H9 (cell line): Measurements from ENCODE around the gene DENND1A. TPM values are rescaled to one million over a fixed set of nuclear protein-coding genes. Genes with fewer than 3 reads are reported as not detected.

Experiments
- DNase-seq: peaks from one replicate; pipeline ENCODE4 v3.0.0-alpha.2; 2017
- H2AFZ ChIP-seq: one replicate; pipeline ENCODE4 v1.6.1; 2013; ENCODE audit warnings: mild to moderate bottlenecking, low read length, control low read depth, moderate library complexity
- H2AK5ac ChIP-seq: 2 replicates; pipeline ENCODE4 v1.6.1; 2013; ENCODE audit warnings: low read length, control low read depth, mixed read lengths; ENCODE audit not compliant: insufficient read length
- H2BK120ac ChIP-seq: one replicate; pipeline ENCODE4 v1.6.1; 2013; ENCODE audit warnings: low read depth, mild to moderate bottlenecking, low read length, control low read depth, inconsistent platforms; ENCODE audit not compliant: poor library complexity, severe bottlenecking
- H2BK12ac ChIP-seq: 2 replicates; pipeline ENCODE4 v1.6.1; 2013; ENCODE audit warnings: low read length, control low read depth, mixed read lengths, low read depth; ENCODE audit not compliant: insufficient read length
- H2BK15ac ChIP-seq: 2 replicates; pipeline ENCODE4 v1.6.1; 2013; ENCODE audit warnings: low read depth, low read length, control low read depth
- H2BK20ac ChIP-seq: one replicate; pipeline ENCODE4 v1.6.1; 2013; ENCODE audit warnings: low read depth, mild to moderate bottlenecking, low read length, control low read depth, inconsistent platforms; ENCODE audit not compliant: poor library complexity, severe bottlenecking
- H2BK5ac ChIP-seq: 2 replicates; pipeline ENCODE4 v1.6.1; 2013; ENCODE audit warnings: low read length, control low read depth, mixed read lengths; ENCODE audit not compliant: insufficient read length
- H3K14ac ChIP-seq: 2 replicates; pipeline ENCODE4 v1.6.1; 2013; ENCODE audit warnings: low read length, control low read depth; ENCODE audit not compliant: insufficient read depth
- H3K18ac ChIP-seq: 2 replicates; pipeline ENCODE4 v1.6.1; 2013; ENCODE audit warnings: low read depth, mild to moderate bottlenecking, mixed read lengths, low read length, control low read depth; ENCODE audit not compliant: insufficient read length
- H3K23ac ChIP-seq: 2 replicates; pipeline ENCODE4 v1.6.1; 2013; ENCODE audit warnings: low read length, control low read depth, mixed read lengths, low read depth; ENCODE audit not compliant: insufficient read length
- H3K23me2 ChIP-seq: 2 replicates; pipeline ENCODE4 v1.6.1; 2013; ENCODE audit warnings: low read depth, mild to moderate bottlenecking, mixed read lengths, low read length, control low read depth; ENCODE audit not compliant: insufficient read length, poor library complexity, severe bottlenecking
- H3K27ac ChIP-seq: 2 replicates; pipeline ENCODE4 v1.5.1; 2013; ENCODE audit warnings: low read length, control low read depth, mixed read lengths, low read depth; ENCODE audit not compliant: insufficient read length
- H3K27me3 ChIP-seq: 2 replicates; pipeline ENCODE4 v1.6.1; 2013; ENCODE audit warnings: low read length, control low read depth, inconsistent platforms; ENCODE audit not compliant: insufficient read depth
- H3K4ac ChIP-seq: 2 replicates; pipeline ENCODE4 v1.6.1; 2013; ENCODE audit warnings: low read depth, mild to moderate bottlenecking, control low read depth, inconsistent platforms, low read length, moderate library complexity
- H3K4me1 ChIP-seq: 2 replicates; pipeline ENCODE4 v1.6.1; 2013; ENCODE audit warnings: low read length, control low read depth, inconsistent platforms; ENCODE audit not compliant: insufficient read depth
- H3K4me2 ChIP-seq: 2 replicates; pipeline ENCODE4 v1.6.1; 2013; ENCODE audit warnings: low read length, control low read depth, mixed read lengths; ENCODE audit not compliant: insufficient read length, insufficient read depth
- H3K56ac ChIP-seq: 2 replicates; pipeline ENCODE4 v1.6.1; 2013; ENCODE audit warnings: low read depth, mild to moderate bottlenecking, mixed read lengths, low read length, control low read depth; ENCODE audit not compliant: insufficient read length
- H3K79me1 ChIP-seq: 2 replicates; pipeline ENCODE4 v1.6.1; 2013; ENCODE audit warnings: low read depth, mild to moderate bottlenecking, moderate library complexity, low read length, control low read depth, inconsistent platforms; ENCODE audit not compliant: insufficient read depth, poor library complexity, severe bottlenecking
- H3K79me2 ChIP-seq: 2 replicates; pipeline ENCODE4 v1.6.1; 2013; ENCODE audit warnings: low read length, control low read depth, inconsistent platforms; ENCODE audit not compliant: insufficient read depth
- H3K9ac ChIP-seq: 2 replicates; pipeline ENCODE4 v1.6.1; 2013; ENCODE audit warnings: low read length, control low read depth, mixed read lengths; ENCODE audit not compliant: insufficient read length; ENCODE audit errors: extremely low read depth
- H3K9me3 ChIP-seq: one replicate; pipeline ENCODE4 v1.6.1; 2013; ENCODE audit warnings: low read depth, low read length, inconsistent platforms; ENCODE audit not compliant: control insufficient read depth
- H3T11ph ChIP-seq: one replicate; pipeline ENCODE4 v1.6.1; 2013; ENCODE audit warnings: mild to moderate bottlenecking, low read length, control low read depth, inconsistent platforms
- H4K20me1 ChIP-seq: one replicate; pipeline ENCODE4 v1.6.1; 2013; ENCODE audit not compliant: control insufficient read depth, insufficient read length, insufficient read depth
- H4K5ac ChIP-seq: 2 replicates; pipeline ENCODE4 v1.6.1; 2013; ENCODE audit warnings: low read depth, mild to moderate bottlenecking, mixed read lengths, low read length, control low read depth; ENCODE audit not compliant: insufficient read length
- H4K8ac ChIP-seq: replicated peaks from 2 replicates; pipeline ENCODE4 v1.6.1; 2013; ENCODE audit warnings: low read length, control low read depth, mixed read lengths, low read depth; ENCODE audit not compliant: insufficient read length
- H4K91ac ChIP-seq: 2 replicates; pipeline ENCODE4 v1.6.1; 2013; ENCODE audit warnings: low read depth, mild to moderate bottlenecking, moderate library complexity, mixed read lengths, low read length, control low read depth; ENCODE audit not compliant: insufficient read length
- H3K27ac Mint-ChIP-seq, 3 experiments: 2 replicates in 2 of 3; 3 replicates in 1 of 3; pipeline ENCODE4 v1.8.0; 2020 to 2021; ENCODE audit warnings: mixed read lengths in 3 of 3, mild to moderate bottlenecking in 1 of 3, moderate library complexity in 1 of 3
- H3K27me3 Mint-ChIP-seq: 2 replicates; pipeline ENCODE4 v1.8.0; 2021; ENCODE audit warnings: low read depth, mild to moderate bottlenecking, moderate library complexity, mixed read lengths
- H3K36me3 Mint-ChIP-seq, 3 experiments: 2 replicates in 2 of 3; 3 replicates in 1 of 3; pipeline ENCODE4 v1.8.0; 2020 to 2021; ENCODE audit warnings: low read depth in 3 of 3, mixed read lengths in 3 of 3; ENCODE audit not compliant: insufficient read depth in 1 of 3
- H3K4me1 Mint-ChIP-seq, 2 experiments: 2 replicates each; pipeline ENCODE4 v1.8.0; 2020; ENCODE audit warnings: mixed read lengths in 2 of 2
- H3K4me3 Mint-ChIP-seq, 2 experiments: 2 replicates in 1 of 2; 3 replicates in 1 of 2; pipeline ENCODE4 v1.8.0; 2020 to 2021; ENCODE audit warnings: mild to moderate bottlenecking in 2 of 2, mixed read lengths in 2 of 2, moderate library complexity in 1 of 2
- H3K9me3 Mint-ChIP-seq, 2 experiments: 2 replicates in 1 of 2; 3 replicates in 1 of 2; pipeline ENCODE4 v1.8.0; 2020; ENCODE audit warnings: mild to moderate bottlenecking in 2 of 2, mixed read lengths in 2 of 2, moderate library complexity in 1 of 2
- CTCF ChIP-seq: fragments of 200-600 bp; sonication (generic); conservative IDR thresholded peaks from 3 replicates; pipeline ENCODE4 v1.8.0; 2021; ENCODE audit warnings: antibody characterized with exemption, mild to moderate bottlenecking
- total RNA-seq: library from RNA; stranded (reverse); gene quantifications from 2 replicates; pipeline ENCODE4 v1.2.1, GENCODE V29; 2021

Gene DENND1A
- total RNA-seq, 1 experiment from 2014 or later: 20.4 TPM

GRCh38 chr9:123828449-123828848 lies 101.5 kb downstream of the DENND1A start:
- H3K27ac Mint-ChIP-seq: no peak overlapping the region
- Histone ChIP-seq H2BK5ac (no peak overlapping the region), H2BK12ac (no peak overlapping the region), H3K14ac (no peak overlapping the region), H2BK120ac (no peak overlapping the region), H2BK15ac (no peak overlapping the region), H3T11ph (no peak overlapping the region), H3K9ac (no peak overlapping the region), H3K23ac (no peak overlapping the region), H4K8ac (no peak overlapping the region), H4K91ac (no peak overlapping the region), H2BK20ac (no peak overlapping the region), H3K4me2 (no peak overlapping the region), H3K23me2 (no peaks in the 10 kb centered on the region), H3K56ac (no peak overlapping the region), H3K9me3 (no peaks in the 10 kb centered on the region), H4K5ac (no peak overlapping the region), H3K79me1 (no peaks in the 10 kb centered on the region), H2AFZ (no peak overlapping the region), H3K4ac (no peak overlapping the region), H3K18ac (no peak overlapping the region), H3K27me3 (no peaks in the 10 kb centered on the region), H4K20me1 (no peaks in the 10 kb centered on the region), H3K4me1 (no peaks in the 10 kb centered on the region; the same call in 1 of the 2 replicates), H3K27ac (no peak overlapping the region), H3K79me2 (no peaks in the 10 kb centered on the region), H2AK5ac (no peak overlapping the region)
- no peak for DNase-seq
- peaks cover 23 to 35% (median 34%) of the 10 kb centered on the region in 3 experiments for H3K36me3 Mint-ChIP-seq
- no peak for TF ChIP-seq CTCF
- peaks cover 24 to 26% of the 10 kb centered on the region in 2 experiments for H3K9me3 Mint-ChIP-seq
- no peak overlapping the region for H3K4me3 Mint-ChIP-seq
- peaks cover 7 to 9% of the 10 kb centered on the region in 2 experiments for H3K4me1 Mint-ChIP-seq
- no peaks in the 10 kb centered on the region for H3K27me3 Mint-ChIP-seq
